ENCODE measurements around the gene VSX1.

Gene VSX1

DNA sequence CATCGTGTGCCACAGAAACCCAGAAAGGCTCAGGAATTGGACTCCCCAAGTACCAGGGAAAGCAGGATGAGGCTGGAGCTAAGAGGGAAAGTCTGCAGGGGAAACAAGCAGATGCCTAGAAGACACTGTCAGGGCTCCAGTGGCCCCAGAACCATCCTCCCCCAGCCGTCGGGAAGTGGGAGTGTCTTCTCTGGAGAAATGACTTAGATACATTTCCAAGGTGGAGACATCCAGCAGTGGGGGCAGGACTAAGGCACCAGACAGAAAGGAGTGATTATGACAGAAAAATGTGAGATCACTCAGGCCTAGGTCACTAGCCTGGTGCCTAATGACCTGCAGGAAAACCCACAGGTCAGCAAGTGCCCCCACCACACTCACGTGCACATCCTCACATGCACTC is 36.0 kb upstream of the VSX1 start:
- H3K4me1 ChIP-seq (ENCODE audit: control insufficient read depth, insufficient read depth, low read length) = no peaks in the 10 kb centered on the region
- H3K36me3 ChIP-seq (ENCODE audit: control insufficient read depth in 2 of 2, insufficient read depth in 1 of 2, low read length in 2 of 2) = no peaks in the 10 kb centered on the region
- no peak overlapping the region for H3K4me3 ChIP-seq (ENCODE audit: low read depth, low read length)
- POLR2A ChIA-PET = no interaction called here
- H3K27ac ChIP-seq (ENCODE audit: extremely low read depth, low read depth, low read length) = no peak overlapping the region
- TF ChIP-seq ZNF701 (tag by site-specific recombination; IDR thresholded peaks at IDR 0.05) = no peak
- no peak for TF ChIP-seq ZNF354C (tag by site-specific recombination; IDR thresholded peaks at IDR 0.05; ENCODE audit: borderline replicate concordance, low read depth)
- no peak for TF ChIP-seq KLF10 (tag by site-specific recombination; IDR thresholded peaks at IDR 0.05)
- no peak for TF ChIP-seq ZNF248 (tag by site-specific recombination; IDR thresholded peaks at IDR 0.05)
- TF ChIP-seq ZNF146 (tag by site-specific recombination; IDR thresholded peaks at IDR 0.05) = no peak
- TF ChIP-seq ZNF169 (tag by site-specific recombination; IDR thresholded peaks at IDR 0.05) = no peak
- TF ChIP-seq, protein P1, sequence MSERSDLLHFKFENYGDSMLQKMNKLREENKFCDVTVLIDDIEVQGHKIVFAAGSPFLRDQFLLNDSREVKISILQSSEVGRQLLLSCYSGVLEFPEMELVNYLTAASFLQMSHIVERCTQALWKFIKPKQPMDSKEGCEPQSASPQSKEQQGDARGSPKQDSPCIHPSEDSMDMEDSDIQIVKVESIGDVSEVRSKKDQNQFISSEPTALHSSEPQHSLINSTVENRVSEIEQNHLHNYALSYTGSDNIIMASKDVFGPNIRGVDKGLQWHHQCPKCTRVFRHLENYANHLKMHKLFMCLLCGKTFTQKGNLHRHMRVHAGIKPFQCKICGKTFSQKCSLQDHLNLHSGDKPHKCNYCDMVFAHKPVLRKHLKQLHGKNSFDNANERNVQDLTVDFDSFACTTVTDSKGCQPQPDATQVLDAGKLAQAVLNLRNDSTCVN (tag by site-specific recombination; optimal IDR thresholded peaks at IDR 0.05) = no peak
- no peak for TF ChIP-seq ZNF416 (tag by site-specific recombination; IDR thresholded peaks at IDR 0.05)
- TF ChIP-seq ZNF311 (tag by site-specific recombination; IDR thresholded peaks at IDR 0.05; ENCODE audit: borderline replicate concordance) = no peak
- CTCF ChIA-PET = no interaction called here
- H3K9me3 ChIP-seq (ENCODE audit: control insufficient read depth, insufficient read depth, low read depth, low read length) = no peaks in the 10 kb centered on the region

DNA sequence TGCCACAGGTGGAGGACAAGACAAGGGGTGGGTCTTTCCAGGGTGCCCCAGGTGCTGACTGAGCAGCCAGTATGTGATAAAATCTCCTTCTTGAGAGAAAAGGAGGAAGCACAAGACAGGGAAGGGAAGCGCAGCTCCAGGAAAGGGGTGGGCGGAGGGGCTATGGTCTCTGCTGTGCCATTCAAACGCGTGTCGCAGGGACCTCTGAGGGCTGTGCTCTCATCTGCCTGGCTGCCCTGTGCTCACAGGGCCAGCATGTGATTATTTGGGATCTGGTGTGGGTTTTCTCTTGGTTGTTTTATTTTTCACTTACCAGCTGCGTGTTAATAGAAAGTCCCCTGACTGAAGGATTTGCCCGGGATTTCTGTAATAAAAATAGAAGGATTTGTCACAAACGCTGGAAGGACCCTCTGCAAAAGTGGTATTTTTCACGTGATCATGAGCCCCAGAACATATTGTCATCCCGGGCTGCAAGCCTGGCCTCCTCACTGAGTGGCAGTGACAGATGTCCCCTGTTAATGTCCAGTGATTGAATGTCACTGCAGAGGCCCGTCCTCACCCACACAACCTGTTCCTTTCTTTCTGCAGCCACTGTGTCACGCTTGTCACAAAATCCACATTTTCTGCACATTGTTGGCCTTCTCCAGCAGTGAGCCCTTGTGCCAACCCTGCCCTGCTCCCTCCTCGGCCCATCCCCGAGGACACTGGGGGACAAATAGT is 35.0 kb upstream of the VSX1 start:
- CTCF ChIA-PET = interaction anchor here (0.7 to 1.2 kb wide), 2 partner anchors 54 to 116 kb away, joined by 3 read pairs; no protein-coding TSS in a partner anchor
- no peak overlapping the region for H3K4me3 ChIP-seq (ENCODE audit: low read depth, low read length)

DNA sequence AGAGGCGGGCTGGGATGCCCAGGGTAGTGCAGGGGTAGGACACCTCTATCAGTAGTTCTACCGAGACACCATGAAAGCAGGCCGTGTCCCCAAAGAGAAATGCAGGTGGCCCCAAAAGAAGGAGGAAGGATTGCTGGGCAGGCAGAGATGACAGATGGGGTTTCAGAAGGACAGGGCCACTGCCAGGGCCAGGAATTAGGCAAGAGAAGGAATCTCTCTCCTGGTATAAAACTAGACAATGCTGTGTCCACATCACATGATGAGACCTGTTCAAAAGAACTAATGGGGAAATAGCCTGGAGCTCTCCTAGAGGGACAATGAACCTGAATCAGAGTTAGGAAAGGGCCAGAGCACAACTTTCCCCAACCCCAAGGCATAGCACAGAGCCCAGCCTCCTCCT is 21.6 kb upstream of the VSX1 start:
- no peak overlapping the region for H3K4me3 ChIP-seq (ENCODE audit: low read depth, low read length)
- ChIA-PET CTCF (interaction anchor here (1.0 kb wide), 1 partner anchor 13 kb away, joined by 4 read pairs; no protein-coding TSS in a partner anchor), POLR2A (no interaction called here)
- H3K9me3 ChIP-seq (ENCODE audit: control insufficient read depth, insufficient read depth, low read depth, low read length) = no peaks in the 10 kb centered on the region
- H3K4me1 ChIP-seq (ENCODE audit: control insufficient read depth, insufficient read depth, low read length) = no peaks in the 10 kb centered on the region
- H3K36me3 ChIP-seq (ENCODE audit: control insufficient read depth in 2 of 2, insufficient read depth in 1 of 2, low read length in 2 of 2) = no peaks in the 10 kb centered on the region
- H3K27ac ChIP-seq (ENCODE audit: extremely low read depth, low read depth, low read length) = no peak overlapping the region
- TF ChIP-seq, protein P2, sequence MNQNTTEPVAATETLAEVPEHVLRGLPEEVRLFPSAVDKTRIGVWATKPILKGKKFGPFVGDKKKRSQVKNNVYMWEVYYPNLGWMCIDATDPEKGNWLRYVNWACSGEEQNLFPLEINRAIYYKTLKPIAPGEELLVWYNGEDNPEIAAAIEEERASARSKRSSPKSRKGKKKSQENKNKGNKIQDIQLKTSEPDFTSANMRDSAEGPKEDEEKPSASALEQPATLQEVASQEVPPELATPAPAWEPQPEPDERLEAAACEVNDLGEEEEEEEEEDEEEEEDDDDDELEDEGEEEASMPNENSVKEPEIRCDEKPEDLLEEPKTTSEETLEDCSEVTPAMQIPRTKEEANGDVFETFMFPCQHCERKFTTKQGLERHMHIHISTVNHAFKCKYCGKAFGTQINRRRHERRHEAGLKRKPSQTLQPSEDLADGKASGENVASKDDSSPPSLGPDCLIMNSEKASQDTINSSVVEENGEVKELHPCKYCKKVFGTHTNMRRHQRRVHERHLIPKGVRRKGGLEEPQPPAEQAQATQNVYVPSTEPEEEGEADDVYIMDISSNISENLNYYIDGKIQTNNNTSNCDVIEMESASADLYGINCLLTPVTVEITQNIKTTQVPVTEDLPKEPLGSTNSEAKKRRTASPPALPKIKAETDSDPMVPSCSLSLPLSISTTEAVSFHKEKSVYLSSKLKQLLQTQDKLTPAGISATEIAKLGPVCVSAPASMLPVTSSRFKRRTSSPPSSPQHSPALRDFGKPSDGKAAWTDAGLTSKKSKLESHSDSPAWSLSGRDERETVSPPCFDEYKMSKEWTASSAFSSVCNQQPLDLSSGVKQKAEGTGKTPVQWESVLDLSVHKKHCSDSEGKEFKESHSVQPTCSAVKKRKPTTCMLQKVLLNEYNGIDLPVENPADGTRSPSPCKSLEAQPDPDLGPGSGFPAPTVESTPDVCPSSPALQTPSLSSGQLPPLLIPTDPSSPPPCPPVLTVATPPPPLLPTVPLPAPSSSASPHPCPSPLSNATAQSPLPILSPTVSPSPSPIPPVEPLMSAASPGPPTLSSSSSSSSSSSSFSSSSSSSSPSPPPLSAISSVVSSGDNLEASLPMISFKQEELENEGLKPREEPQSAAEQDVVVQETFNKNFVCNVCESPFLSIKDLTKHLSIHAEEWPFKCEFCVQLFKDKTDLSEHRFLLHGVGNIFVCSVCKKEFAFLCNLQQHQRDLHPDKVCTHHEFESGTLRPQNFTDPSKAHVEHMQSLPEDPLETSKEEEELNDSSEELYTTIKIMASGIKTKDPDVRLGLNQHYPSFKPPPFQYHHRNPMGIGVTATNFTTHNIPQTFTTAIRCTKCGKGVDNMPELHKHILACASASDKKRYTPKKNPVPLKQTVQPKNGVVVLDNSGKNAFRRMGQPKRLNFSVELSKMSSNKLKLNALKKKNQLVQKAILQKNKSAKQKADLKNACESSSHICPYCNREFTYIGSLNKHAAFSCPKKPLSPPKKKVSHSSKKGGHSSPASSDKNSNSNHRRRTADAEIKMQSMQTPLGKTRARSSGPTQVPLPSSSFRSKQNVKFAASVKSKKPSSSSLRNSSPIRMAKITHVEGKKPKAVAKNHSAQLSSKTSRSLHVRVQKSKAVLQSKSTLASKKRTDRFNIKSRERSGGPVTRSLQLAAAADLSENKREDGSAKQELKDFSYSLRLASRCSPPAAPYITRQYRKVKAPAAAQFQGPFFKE (tag by site-specific recombination; IDR thresholded peaks at IDR 0.05; ENCODE audit: borderline replicate concordance) = no peak
- TF ChIP-seq, protein P3, sequence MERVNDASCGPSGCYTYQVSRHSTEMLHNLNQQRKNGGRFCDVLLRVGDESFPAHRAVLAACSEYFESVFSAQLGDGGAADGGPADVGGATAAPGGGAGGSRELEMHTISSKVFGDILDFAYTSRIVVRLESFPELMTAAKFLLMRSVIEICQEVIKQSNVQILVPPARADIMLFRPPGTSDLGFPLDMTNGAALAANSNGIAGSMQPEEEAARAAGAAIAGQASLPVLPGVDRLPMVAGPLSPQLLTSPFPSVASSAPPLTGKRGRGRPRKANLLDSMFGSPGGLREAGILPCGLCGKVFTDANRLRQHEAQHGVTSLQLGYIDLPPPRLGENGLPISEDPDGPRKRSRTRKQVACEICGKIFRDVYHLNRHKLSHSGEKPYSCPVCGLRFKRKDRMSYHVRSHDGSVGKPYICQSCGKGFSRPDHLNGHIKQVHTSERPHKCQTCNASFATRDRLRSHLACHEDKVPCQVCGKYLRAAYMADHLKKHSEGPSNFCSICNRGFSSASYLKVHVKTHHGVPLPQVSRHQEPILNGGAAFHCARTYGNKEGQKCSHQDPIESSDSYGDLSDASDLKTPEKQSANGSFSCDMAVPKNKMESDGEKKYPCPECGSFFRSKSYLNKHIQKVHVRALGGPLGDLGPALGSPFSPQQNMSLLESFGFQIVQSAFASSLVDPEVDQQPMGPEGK (tag by site-specific recombination; IDR thresholded peaks at IDR 0.05) = no peak
- TF ChIP-seq ZNF302 (tag by site-specific recombination; IDR thresholded peaks at IDR 0.05; ENCODE audit: low read depth) = no peak
- TF ChIP-seq, protein P1 (tag by site-specific recombination; optimal IDR thresholded peaks at IDR 0.05) = no peak
- TF ChIP-seq ZNF292 (tag by site-specific recombination; IDR thresholded peaks at IDR 0.05; ENCODE audit: borderline replicate concordance, low read depth) = no peak

More for the DNA sequence above, 35.0 kb upstream of the VSX1 start:
- Histone ChIP-seq H3K9me3 (ENCODE audit: control insufficient read depth, insufficient read depth, low read depth, low read length) (no peaks in the 10 kb centered on the region), H3K36me3 (ENCODE audit: control insufficient read depth in 2 of 2, insufficient read depth in 1 of 2, low read length in 2 of 2) (no peaks in the 10 kb centered on the region), H3K4me1 (ENCODE audit: control insufficient read depth, insufficient read depth, low read length) (no peaks in the 10 kb centered on the region), H3K27ac (ENCODE audit: extremely low read depth, low read depth, low read length) (no peak overlapping the region)
- TF ChIP-seq ZNF777 (tag by site-specific recombination; IDR thresholded peaks at IDR 0.05; ENCODE audit: borderline replicate concordance) (no peak), ZNF311 (tag by site-specific recombination; IDR thresholded peaks at IDR 0.05; ENCODE audit: borderline replicate concordance) (no peak), ZNF521 (tag by site-specific recombination; IDR thresholded peaks at IDR 0.05) (no peak), ZNF350 (tag by site-specific recombination; IDR thresholded peaks at IDR 0.05) (no peak), ZNF629 (tag by site-specific recombination; IDR thresholded peaks at IDR 0.05) (no peak), BCL11A (tag by site-specific recombination; IDR thresholded peaks at IDR 0.05; ENCODE audit: low read depth) (no peak), ZNF658 (tag by site-specific recombination; IDR thresholded peaks at IDR 0.05) (no peak), ZNF660 (tag by site-specific recombination; IDR thresholded peaks at IDR 0.05) (no peak)
- TF ChIP-seq, protein P4, sequence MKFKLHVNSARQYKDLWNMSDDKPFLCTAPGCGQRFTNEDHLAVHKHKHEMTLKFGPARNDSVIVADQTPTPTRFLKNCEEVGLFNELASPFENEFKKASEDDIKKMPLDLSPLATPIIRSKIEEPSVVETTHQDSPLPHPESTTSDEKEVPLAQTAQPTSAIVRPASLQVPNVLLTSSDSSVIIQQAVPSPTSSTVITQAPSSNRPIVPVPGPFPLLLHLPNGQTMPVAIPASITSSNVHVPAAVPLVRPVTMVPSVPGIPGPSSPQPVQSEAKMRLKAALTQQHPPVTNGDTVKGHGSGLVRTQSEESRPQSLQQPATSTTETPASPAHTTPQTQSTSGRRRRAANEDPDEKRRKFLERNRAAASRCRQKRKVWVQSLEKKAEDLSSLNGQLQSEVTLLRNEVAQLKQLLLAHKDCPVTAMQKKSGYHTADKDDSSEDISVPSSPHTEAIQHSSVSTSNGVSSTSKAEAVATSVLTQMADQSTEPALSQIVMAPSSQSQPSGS (tag by site-specific recombination; IDR thresholded peaks at IDR 0.05; ENCODE audit: low read depth) = no peak
- POLR2A ChIA-PET = no interaction called here

Measured in HEK293 (cell line).